ENCODE results near the gene COBLL1.
A peak's percentile ranks its signal among the peaks of the same experiment; 100 is the strongest.

COBLL1 gene

DNA sequence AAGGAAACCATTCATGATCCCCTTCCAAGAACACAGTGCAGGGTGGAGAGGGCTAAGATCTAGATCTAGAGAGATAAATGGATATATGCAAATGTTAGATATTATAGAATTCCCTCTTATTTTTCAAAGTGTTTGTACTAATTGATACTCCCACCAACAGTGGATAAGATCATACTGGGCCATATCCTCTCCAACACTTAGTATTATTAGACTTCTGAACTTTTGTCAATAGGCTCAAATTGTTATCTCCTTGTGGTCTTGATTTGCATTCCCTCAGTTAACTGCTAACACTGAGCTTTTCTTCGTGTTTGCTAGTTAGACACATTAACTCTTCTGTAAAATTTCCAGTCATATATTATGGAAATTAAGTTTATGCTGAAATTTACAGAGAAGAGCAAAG, 163.9 kb downstream of the COBLL1 start:
- no peak for DNase-seq (ENCODE audit: low read depth)

DNA sequence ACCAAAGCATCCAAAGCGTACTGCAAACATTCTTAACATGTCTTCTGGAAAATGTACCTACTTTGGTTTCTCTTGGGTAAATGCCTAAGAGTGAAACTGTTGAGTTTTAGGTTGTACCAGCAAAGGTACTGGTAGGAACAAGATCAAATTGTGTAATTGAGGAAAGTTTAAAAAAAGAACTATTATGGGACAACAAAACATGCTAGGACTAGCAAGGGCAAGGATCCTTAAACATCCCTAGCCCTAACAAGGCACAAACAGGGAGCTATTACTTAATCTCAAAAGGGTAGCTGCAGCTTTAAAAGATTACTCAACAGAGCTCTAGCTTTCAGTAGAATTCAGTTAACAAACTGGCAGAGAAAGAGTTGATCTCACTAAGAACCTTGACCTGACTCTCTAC, 164.4 kb downstream of the COBLL1 start:
- DNase-seq (ENCODE audit: low read depth): no peak

DNA sequence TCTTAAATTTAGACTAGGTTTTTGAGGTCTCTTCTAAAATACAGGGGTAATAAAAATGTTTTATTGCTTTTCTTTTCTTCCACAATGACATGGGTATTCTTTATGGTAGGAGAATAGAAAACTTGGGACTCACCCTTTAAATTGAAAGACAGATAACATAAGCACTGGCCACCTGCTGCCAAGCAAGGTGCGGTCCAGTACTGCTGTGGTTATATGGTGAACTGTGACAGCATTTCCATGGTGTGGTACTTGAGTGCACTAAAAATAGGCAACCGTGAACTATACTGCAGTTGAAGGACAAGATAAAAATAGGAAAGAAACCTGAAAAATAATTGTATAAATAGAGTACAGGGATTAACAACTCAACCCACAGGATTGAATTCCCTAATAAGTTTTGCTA, 165.9 kb downstream of the COBLL1 start:
- DNase-seq (ENCODE audit: low read depth): no peak

GRCh38 chr2:164675027-164675426, 166.6 kb downstream of the COBLL1 start:
- no peak for DNase-seq (ENCODE audit: low read depth)

DNA sequence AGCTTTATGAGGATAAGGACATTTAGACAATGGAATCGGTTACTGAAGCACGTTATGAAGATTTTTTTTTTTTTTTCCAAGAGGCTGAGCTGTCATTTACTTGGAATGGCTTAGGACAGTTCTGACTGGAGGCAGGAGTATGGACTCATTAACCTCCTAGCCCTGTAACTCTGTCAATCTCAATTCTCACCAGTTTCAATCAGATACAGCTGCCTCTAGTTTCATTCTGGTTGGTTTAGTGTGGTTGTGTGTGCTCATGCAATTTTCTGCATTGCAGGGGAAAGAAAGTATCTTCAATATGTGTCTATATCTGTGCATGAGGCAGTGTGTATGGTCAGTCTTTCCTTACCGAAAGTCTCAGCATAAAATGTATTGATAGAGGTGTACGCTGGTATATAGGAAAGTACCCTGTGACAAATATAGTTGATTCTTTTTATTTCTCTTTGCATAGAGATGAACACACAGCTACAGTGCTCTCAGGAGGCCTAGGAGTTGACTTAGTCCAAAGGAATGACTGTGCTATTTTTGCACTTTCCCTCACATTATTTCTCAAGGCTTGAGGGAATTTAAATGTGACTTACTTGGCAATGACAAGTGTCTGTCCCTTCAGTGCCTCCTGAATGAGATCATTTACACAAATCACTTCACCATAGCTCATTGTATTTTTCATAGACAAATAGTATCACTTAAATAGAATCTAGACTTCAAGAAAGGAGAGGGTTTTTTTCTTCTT, 169.8 kb downstream of the COBLL1 start:
- DNase-seq (ENCODE audit: low read depth): peak; percentile 66

DNA sequence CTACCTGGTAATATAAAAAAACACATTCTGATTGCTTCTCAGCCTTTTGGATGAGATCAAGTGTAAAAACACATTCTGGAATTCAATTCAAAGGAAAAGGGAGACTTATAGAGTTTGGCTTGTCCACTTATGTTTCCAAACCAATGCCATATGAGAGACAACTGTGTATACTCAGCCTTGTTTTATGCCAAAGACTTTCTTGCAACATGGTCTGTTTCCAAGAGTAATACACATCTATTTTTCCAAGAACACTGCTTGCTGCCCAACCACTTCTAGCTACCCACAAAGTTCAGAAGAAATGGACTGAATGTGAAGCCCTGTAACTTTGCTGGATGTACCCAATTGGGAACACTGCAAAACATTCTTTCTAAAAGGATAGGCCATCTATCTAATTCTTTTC, 172.3 kb downstream of the COBLL1 start:
- DNase-seq (ENCODE audit: low read depth): no peak

- no peak for DNase-seq (ENCODE audit: low read depth)
Observed at GRCh38 chr2:164667566-164667965, 174.1 kb downstream of the COBLL1 start.

- no peak for DNase-seq (ENCODE audit: low read depth)
Observed at GRCh38 chr2:164664070-164664469, 177.6 kb downstream of the COBLL1 start.

- DNase-seq (ENCODE audit: low read depth): peak; percentile 50
Observed at GRCh38 chr2:164662868-164663631, 178.6 kb downstream of the COBLL1 start.

DNA sequence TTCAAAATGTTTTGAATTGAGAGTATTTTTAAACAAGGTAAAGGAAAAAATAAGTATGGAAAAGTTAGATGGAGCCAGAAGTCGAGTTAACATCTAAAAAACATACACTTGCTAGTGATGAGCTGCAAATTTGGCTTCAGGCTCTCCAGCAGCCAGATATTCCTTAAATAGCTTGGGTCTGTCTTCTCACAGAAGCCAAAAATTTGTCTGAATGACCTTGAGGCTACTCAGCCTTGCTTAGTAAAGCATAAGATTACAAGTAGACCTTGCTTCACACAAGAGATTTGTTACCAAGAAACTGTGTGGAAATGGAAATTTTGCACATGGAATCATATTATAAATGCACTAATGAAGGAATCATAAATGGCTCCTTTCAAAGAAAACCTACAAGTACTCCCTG, 179.6 kb downstream of the COBLL1 start:
- peak; percentile 47 for DNase-seq (ENCODE audit: low read depth)

GRCh38 chr2:164661349-164661748, 180.3 kb downstream of the COBLL1 start:
- DNase-seq (ENCODE audit: low read depth): peak; percentile 67

GRCh38 chr2:164657129-164657528, 184.5 kb downstream of the COBLL1 start:
- peak; percentile 89 for DNase-seq (ENCODE audit: low read depth)

DNA sequence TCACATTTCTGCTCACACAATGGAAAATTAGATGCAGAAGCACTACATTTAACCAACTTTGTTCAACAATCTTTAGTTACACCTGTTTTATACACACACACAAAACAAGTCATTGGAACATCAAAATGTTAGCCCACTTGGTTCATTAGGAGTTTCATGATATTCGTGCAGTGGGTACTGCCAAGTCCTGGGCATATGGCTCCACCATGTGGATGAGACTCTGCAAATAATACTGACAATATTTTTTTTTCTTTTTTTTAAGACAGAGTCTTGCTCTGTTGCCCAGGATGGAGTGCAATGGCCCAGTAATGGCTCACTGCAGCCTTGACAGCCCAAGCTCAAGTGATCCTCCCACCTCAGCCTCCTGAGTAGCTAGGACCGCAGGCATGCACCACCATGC, 185.9 kb downstream of the COBLL1 start:
- peak; percentile 21 for DNase-seq (ENCODE audit: low read depth)

DNA sequence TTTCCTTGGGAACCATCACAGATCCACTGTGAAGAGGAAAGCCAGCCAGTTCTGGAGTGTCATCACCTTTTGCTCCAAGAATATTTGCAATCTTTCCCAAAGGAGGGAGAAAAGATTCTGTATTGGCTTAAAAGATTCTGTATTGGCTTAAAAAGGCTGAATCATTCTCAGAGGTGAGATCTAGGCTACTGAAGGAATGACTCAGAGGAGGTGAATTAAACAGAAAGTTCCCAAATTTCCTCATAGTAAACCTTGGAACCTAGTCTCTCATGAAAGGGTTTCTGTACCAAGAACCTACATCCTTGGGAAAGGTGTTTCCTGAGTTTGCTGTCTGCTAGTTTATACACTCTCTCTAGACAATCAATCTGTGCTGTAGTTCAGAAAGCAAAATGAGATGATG, 186.3 kb downstream of the COBLL1 start:
- no peak for DNase-seq (ENCODE audit: low read depth)

DNA sequence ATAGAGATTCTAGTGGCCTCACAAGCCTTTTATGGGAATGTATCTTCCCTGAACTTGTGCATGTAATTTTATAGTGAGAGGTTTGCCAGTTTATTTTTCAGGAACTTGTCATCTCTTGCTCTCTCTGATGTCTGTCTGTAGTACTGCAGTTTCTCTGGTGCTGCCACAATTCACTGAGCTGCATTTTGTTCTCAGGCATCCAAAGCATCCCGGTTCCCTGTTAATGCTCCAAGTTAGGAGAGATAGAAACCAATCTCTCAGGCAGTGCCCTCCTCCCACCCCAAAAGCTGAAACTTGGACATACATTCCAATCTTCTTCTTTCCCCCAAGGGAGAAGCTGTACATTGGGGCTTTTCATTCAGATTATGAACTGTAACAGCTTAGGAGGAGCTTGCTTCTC, 190.3 kb downstream of the COBLL1 start:
- DNase-seq (ENCODE audit: low read depth): peak; percentile 27

DNA sequence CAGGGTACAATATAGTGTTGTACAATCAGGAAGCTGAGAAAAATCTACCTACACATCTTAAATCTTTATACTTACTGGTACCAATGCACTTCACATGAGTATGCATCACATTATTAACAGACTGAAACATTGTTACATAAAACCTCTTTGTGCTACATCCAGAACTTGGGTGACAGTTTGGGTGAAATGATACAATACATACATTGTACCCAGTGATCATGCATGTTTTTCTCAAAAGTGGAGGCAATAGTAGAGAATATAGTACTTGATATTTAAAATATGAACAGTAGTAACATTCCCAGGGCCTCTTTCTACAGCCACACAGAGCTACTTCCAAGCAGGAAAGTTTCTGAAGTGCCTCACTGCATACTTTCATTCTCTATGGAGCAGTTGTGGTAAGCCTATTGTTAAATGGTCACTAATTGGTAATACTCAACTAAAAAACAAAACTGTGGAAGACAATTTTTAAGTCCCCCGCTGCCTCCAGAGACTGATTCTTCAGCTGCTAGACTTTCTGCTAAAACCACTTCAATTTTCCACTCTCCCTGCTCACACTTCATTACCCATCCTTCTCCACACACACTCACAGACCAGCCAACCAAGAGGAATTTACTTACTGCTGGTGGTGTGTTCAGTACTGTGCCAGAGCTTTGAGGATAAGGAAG, 197.5 kb downstream of the COBLL1 start:
- DNase-seq (ENCODE audit: low read depth): no peak

GRCh38 chr2:164642946-164643555, 198.6 kb downstream of the COBLL1 start:
- DNase-seq (ENCODE audit: low read depth): no peak

DNA sequence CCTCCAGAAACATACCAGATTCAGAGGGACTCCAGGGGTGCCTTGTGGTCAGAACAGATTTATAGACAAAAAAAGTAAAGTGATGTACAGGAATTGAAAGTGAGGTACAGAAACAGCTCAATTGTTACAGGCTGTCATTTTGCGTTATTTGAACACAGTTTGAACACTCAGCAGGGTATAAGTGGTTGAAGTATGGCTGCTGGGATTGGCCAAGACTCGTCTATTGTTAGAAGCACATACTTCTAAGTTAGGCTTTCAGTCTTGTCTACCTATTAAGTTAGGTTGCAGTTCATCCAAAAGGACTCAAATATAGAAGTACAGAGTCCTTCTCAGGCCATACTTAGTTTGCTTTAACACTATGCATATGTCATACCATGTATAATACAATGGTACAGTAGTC, 199.4 kb downstream of the COBLL1 start:
- DNase-seq (ENCODE audit: low read depth): no peak
